Right atrium auricular region (tissue), 2 donors: ENCODE data around the gene SPDYE2B. TPM values are rescaled to one million over a fixed set of nuclear protein-coding genes. Genes with fewer than 3 reads are reported as not detected.

ENCODE experiments used
- total RNA-seq, 2 donors: library from RNA; depleted of rRNA; stranded (reverse); fragments of >200 nt; gene quantifications; one replicate each; pipeline ENCODE4 v1.1.0, GENCODE V29; 2016

SPDYE2B gene
- total RNA-seq, 2 donors from 2014 or later = not detected

Other genes with a start within 250 kb of the SPDYE2B start
- gene ORAI2, start 216.7 kb upstream of the SPDYE2B start, total RNA-seq = 10 to 100 TPM in 1 of 2 donors, 1 to 10 TPM in 1; 5.9 to 13.3 TPM
- gene ALKBH4, start 185.5 kb upstream of the SPDYE2B start, total RNA-seq = 10 to 100 TPM; 10.8 to 16.8 TPM
- 10 to 100 TPM in 1 of 2 donors, 1 to 10 TPM in 1; 9.8 to 13.7 TPM for gene LRWD1, start 185.3 kb upstream of the SPDYE2B start, total RNA-seq
- gene POLR2J, start 171.4 kb upstream of the SPDYE2B start, total RNA-seq = 10 to 100 TPM; 19.2 to 34.8 TPM
- gene RASA4B, start 132.5 kb upstream of the SPDYE2B start, total RNA-seq = 1 to 10 TPM; 4.3 to 7.5 TPM
- under 1 TPM; 0.83 to 0.89 TPM for gene UPK3BL2, start 106.6 kb upstream of the SPDYE2B start, total RNA-seq
- under 1 TPM in 1 of 2 donors, not detected in 1; 0.16 TPM for gene SPDYE2, start 99.1 kb upstream of the SPDYE2B start, total RNA-seq
- gene POLR2J3, start 77.7 kb upstream of the SPDYE2B start, total RNA-seq = 10 to 100 TPM in 1 of 2 donors, 1 to 10 TPM in 1; 6.2 to 10.8 TPM
- 1 to 10 TPM; 7.0 to 8.6 TPM for gene RASA4, start 33.6 kb upstream of the SPDYE2B start, total RNA-seq
- 10 to 100 TPM; 12.0 to 24.4 TPM for gene UPK3BL1, start 7.5 kb upstream of the SPDYE2B start, total RNA-seq
- gene POLR2J2, start 21.3 kb downstream of the SPDYE2B start, total RNA-seq = 1 to 10 TPM in 1 of 2 donors, under 1 TPM in 1; 0.44 to 1.4 TPM
- 1 to 10 TPM; 4.6 to 9.6 TPM for gene FAM185A, start 98.7 kb downstream of the SPDYE2B start, total RNA-seq